Measurements from ENCODE around the gene ECSIT.
A peak's percentile ranks its signal among the peaks of the same experiment; 100 is the strongest.

The ECSIT gene

GRCh38 chr19:11552666-11553372 lies 23.9 kb upstream of the ECSIT start:
- in situ Hi-C loops (cut with MboI; ENCODE audit: low pct_unique_long_range_greater_than_20kb, low sequenced_read_pairs) = no loop called here
- DNase-seq = no peak

- in situ Hi-C loops (cut with MboI; ENCODE audit: low pct_unique_long_range_greater_than_20kb, low sequenced_read_pairs) = no loop called here
- no peak for DNase-seq
Observed at GRCh38 chr19:11551603-11552235, 22.8 kb upstream of the ECSIT start.

GRCh38 chr19:11550265-11550664 lies 21.3 kb upstream of the ECSIT start:
- in situ Hi-C loops (cut with MboI; ENCODE audit: low pct_unique_long_range_greater_than_20kb, low sequenced_read_pairs) = no loop called here
- no peak for DNase-seq

- no peak for DNase-seq
- in situ Hi-C loops (cut with MboI; ENCODE audit: low pct_unique_long_range_greater_than_20kb, low sequenced_read_pairs) = no loop called here
Observed at GRCh38 chr19:11549386-11549953, 20.5 kb upstream of the ECSIT start.

- in situ Hi-C loops (cut with MboI; ENCODE audit: low pct_unique_long_range_greater_than_20kb, low sequenced_read_pairs) = no loop called here
- DNase-seq = no peak
Observed at GRCh38 chr19:11547929-11548700, 19.2 kb upstream of the ECSIT start.

GRCh38 chr19:11541238-11541637 lies 12.3 kb upstream of the ECSIT start:
- in situ Hi-C loops (cut with MboI; ENCODE audit: low pct_unique_long_range_greater_than_20kb, low sequenced_read_pairs) = no loop called here
- DNase-seq = no peak

GRCh38 chr19:11540645-11541044 lies 11.7 kb upstream of the ECSIT start:
- no peak for DNase-seq
- in situ Hi-C loops (cut with MboI; ENCODE audit: low pct_unique_long_range_greater_than_20kb, low sequenced_read_pairs) = no loop called here

- DNase-seq = no peak
- in situ Hi-C loops (cut with MboI; ENCODE audit: low pct_unique_long_range_greater_than_20kb, low sequenced_read_pairs) = no loop called here
Observed at GRCh38 chr19:11539495-11540365, 10.8 kb upstream of the ECSIT start.

GRCh38 chr19:11538232-11539036 lies 9.5 kb upstream of the ECSIT start, which contains the start of gene CNN1:
CNN1 (plus strand) TSS chr19:11538851; CDS start chr19:11538928, 77 bp downstream.
- in situ Hi-C loops (cut with MboI; ENCODE audit: low pct_unique_long_range_greater_than_20kb, low sequenced_read_pairs) = no loop called here
- peak; percentile 27 for DNase-seq

- DNase-seq = peak; percentile 90
- in situ Hi-C loops (cut with MboI; ENCODE audit: low pct_unique_long_range_greater_than_20kb, low sequenced_read_pairs) = no loop called here
Observed at GRCh38 chr19:11535792-11536595, 7.1 kb upstream of the ECSIT start.

GRCh38 chr19:11534948-11535347 lies 6.0 kb upstream of the ECSIT start:
- DNase-seq = peak; percentile 18

GRCh38 chr19:11534538-11534937 lies 5.6 kb upstream of the ECSIT start:
- in situ Hi-C loops (cut with MboI; ENCODE audit: low pct_unique_long_range_greater_than_20kb, low sequenced_read_pairs) = no loop called here

More at GRCh38 chr19:11534948-11535347, 6.0 kb upstream of the ECSIT start:
- in situ Hi-C loops (cut with MboI; ENCODE audit: low pct_unique_long_range_greater_than_20kb, low sequenced_read_pairs) = no loop called here

GRCh38 chr19:11530432-11530831 lies 1.5 kb upstream of the ECSIT start:
- peak; percentile 83 for DNase-seq
- in situ Hi-C loops (cut with MboI; ENCODE audit: low pct_unique_long_range_greater_than_20kb, low sequenced_read_pairs) = no loop called here

More at GRCh38 chr19:11534538-11534937, 5.6 kb upstream of the ECSIT start:
- DNase-seq = peak; percentile 29

- in situ Hi-C loops (cut with MboI; ENCODE audit: low pct_unique_long_range_greater_than_20kb, low sequenced_read_pairs) = no loop called here
- no peak for DNase-seq
Observed at GRCh38 chr19:11519138-11519537, 9.8 kb downstream of the ECSIT start.

GRCh38 chr19:11513946-11514345 lies 15.0 kb downstream of the ECSIT start:
- no peak for DNase-seq
- in situ Hi-C loops (cut with MboI; ENCODE audit: low pct_unique_long_range_greater_than_20kb, low sequenced_read_pairs) = no loop called here

GRCh38 chr19:11510444-11510843 lies 18.5 kb downstream of the ECSIT start:
- no peak for DNase-seq
- in situ Hi-C loops (cut with MboI; ENCODE audit: low pct_unique_long_range_greater_than_20kb, low sequenced_read_pairs) = no loop called here

- no peak for DNase-seq
Observed at GRCh38 chr19:11507370-11508078, 21.4 kb downstream of the ECSIT start.

More at GRCh38 chr19:11507370-11508078, 21.4 kb downstream of the ECSIT start:
- in situ Hi-C loops (cut with MboI; ENCODE audit: low pct_unique_long_range_greater_than_20kb, low sequenced_read_pairs) = no loop called here

Measured in KBM-7 (cell line).